HG02610 (cell line): Measurements from ENCODE around the gene TNRC6B.
A peak's percentile ranks its signal among the peaks of the same experiment; 100 is the strongest.

Source experiments
- ATAC-seq: cut with Tn5 transposase; IDR thresholded peaks from one replicate; pipeline ENCODE4 v1.9.1; 2021; ENCODE audit warnings: mild to moderate bottlenecking, moderate library complexity; ENCODE audit not compliant: unreplicated experiment

Gene TNRC6B

DNA sequence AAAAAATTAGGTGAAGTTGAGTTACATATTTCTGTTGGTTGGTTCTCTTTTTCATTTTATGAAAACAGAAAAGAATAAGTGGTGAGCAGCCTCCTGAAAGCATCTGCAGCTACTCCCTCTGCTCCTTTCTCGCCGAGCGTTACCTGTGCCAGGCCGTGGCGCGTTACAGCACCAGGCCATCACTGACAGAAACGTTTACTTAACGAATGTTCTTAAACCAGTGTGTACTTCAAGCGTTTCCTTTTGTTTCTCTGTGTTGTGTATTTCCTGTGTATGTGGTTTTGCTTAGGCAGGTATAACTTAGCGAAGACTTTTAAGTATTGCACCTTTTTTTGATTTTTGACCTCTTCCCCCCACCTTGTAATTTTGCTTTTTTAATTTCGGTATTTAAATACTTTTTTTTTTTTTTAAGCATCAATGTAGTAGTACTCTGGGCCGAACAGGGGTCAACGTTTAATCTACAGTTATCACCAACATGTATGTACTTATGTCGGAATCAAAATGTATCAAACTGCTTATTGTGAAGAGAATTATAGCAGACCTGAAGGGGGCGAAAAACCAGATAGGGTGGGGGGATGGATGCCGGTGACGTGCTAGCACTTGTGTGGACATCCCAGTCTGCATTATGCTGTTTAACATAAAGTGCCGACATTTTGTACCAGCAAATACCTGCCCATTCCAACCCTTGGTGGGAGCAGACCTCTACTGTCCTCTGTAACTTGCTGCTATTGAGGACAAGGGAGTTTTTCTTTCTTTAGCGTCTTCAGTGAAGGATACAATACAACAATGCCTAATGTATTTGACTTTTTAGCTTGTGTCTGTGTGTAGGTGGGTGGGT lies 147.0 kb downstream of the TNRC6B start:
- no peak for ATAC-seq

GRCh38 chr22:40325315-40325714 lies 147.6 kb downstream of the TNRC6B start:
- no peak for ATAC-seq

GRCh38 chr22:40326905-40327735 lies 149.4 kb downstream of the TNRC6B start:
- no peak for ATAC-seq

- no peak for ATAC-seq
Measured at GRCh38 chr22:40328546-40329456, 151.1 kb downstream of the TNRC6B start.

- no peak for ATAC-seq
Measured at GRCh38 chr22:40329466-40329865, 151.7 kb downstream of the TNRC6B start.

GRCh38 chr22:40330086-40330485 lies 152.4 kb downstream of the TNRC6B start:
- ATAC-seq: no peak

GRCh38 chr22:40330615-40331014 lies 152.9 kb downstream of the TNRC6B start:
- no peak for ATAC-seq

GRCh38 chr22:40331706-40332105 lies 154.0 kb downstream of the TNRC6B start:
- no peak for ATAC-seq

- no peak for ATAC-seq
Measured at GRCh38 chr22:40332319-40332781, 154.6 kb downstream of the TNRC6B start.

DNA sequence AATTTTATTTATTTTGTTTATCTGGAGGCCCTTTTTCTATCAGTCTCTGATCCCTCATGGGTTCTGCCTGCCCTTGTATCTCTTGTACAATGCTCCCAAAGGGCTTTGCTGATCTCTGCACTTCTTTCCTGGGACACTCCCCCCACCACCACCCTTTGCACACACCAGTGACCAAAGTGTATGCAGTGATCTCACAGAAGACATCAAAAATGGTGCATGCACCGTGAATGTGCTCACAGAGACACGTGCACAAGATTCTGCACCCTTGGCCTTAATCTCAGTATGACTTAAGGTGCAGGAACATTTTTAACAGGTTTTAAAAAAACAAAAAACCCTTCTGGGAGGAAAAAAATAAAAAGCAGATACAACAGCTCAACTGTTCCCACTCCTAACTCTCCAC lies 156.3 kb downstream of the TNRC6B start:
- ATAC-seq: no peak

DNA sequence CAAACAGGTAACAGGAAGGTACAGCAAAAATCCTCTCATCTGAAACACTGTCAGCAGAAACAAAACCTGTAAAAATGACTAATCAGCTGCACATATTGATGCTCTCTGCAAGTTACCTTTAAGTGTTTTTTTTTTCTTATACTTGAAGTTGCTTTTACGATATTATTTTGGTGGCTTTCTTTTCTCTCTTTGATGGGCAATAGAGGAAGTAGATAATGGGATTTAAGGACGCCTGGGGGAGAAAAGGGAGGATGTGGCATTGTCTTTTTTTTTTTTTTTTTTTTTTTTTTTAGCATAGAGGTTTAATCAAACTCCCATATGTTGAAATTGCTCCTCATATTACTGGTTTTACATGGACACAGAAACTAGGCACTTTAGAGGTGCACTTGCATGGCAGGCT lies 157.2 kb downstream of the TNRC6B start:
- ATAC-seq: no peak

DNA sequence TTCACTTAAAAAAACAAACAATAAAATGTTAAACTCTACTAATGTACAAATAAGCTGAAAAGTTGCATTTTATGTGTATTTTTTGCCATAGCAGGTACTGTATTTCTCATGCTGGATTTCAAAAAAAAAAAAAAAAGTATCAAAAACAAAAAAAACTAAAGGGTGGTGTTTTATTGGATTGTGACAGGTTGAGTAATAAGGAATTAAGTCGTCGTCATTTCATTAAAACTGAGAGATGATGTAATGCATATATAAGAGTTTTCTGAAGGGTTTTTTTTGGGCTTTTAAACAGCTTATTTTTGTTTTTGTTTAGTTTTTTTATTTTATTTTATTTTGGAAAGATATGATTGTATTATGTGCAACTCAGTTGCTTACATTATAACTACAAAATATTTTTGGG lies 157.6 kb downstream of the TNRC6B start:
- no peak for ATAC-seq

DNA sequence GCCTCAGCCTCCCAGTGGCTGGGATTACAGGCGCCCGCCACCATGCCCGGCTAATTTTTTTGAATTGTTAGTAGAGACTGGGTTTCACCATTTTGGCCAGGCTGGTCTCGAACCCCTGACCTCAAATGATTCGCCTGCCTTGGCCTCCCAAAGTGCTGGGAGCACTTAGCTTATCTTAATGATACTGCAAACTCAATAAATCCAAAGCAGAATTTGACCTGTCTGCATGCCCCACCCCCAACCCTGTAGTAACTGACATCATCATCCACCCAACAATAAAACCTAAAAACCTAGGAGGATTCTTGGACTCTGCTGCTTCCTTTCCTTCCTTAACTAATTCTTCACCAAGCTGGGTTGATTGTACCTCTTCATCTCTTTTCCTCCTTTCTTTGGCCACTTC lies 162.3 kb downstream of the TNRC6B start:
- no peak for ATAC-seq

DNA sequence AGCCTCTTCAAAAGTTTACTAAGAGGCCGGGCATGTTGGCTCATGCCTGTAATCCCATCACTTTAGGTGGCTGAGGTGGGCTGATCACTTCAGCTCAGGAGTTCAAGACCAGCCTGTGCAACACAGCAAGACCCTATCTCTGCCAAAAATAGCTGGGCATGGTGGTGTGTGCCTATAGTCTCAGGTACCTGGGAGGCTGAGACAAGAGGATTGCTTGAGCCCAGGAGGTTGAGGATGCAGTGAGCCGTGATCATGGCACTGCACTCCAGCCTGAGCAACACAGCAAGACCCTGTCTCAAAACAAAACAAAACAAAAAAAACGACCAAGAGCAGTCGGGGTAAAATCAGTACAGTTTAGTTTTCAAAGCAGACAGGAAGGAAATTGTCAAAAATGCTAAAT lies 163.9 kb downstream of the TNRC6B start:
- no peak for ATAC-seq

DNA sequence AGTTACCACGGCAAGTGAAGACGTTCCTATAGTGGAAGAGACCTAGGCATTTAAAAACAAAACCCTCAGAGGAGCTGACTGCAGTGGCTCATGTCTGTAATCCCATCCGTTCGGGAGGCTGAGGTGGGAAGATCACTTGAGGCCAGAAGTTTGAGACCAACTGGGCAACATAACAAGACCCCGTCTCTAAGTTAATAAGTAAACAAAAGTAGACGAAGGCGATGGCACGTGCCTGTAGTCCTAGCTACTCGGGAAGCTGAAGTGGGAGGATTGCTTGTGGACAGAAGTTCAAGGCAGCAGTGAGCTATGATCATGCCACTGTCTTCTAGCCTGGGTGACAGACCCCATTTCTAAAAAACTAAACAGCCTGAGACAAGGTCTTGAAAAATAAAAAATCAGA lies 164.8 kb downstream of the TNRC6B start:
- no peak for ATAC-seq

DNA sequence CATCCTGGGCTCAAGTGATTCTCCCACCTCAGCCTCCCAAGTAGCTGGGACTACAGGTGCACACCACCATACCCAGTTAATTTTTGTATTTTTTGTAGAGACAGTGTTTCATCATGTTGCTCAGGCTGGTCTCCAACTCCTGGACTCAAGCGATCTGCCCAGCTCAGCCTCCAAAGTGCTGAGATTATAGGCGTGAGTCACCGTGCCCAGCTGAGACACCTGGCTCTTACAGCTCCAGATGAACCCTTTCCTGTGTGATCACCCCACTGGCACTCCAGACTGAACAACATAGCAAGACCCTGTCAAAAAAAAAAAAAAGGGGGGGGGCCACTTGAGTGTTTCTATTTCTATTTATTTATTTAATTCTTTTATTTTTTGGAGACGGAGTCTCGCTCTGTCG lies 167.5 kb downstream of the TNRC6B start:
- no peak for ATAC-seq

DNA sequence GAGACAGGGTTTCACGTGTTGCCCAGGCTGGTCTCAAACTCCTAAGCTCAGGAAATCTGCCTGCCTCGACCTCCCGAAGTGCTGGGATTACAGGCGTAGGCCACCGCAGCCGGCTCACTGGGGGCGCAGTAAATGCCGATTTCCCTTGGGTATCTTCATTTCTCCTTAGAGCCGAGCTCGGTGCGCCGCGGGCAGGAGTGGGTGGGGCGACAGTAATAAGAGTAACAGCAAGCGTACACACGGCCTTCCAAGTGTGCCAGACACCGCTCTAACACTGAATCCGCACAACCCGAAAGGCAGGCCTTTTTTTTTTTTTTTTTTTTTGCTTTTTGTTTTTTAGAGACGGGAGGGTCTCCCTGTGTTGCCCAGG lies 168.1 kb downstream of the TNRC6B start:
- peak; percentile 18 for ATAC-seq

DNA sequence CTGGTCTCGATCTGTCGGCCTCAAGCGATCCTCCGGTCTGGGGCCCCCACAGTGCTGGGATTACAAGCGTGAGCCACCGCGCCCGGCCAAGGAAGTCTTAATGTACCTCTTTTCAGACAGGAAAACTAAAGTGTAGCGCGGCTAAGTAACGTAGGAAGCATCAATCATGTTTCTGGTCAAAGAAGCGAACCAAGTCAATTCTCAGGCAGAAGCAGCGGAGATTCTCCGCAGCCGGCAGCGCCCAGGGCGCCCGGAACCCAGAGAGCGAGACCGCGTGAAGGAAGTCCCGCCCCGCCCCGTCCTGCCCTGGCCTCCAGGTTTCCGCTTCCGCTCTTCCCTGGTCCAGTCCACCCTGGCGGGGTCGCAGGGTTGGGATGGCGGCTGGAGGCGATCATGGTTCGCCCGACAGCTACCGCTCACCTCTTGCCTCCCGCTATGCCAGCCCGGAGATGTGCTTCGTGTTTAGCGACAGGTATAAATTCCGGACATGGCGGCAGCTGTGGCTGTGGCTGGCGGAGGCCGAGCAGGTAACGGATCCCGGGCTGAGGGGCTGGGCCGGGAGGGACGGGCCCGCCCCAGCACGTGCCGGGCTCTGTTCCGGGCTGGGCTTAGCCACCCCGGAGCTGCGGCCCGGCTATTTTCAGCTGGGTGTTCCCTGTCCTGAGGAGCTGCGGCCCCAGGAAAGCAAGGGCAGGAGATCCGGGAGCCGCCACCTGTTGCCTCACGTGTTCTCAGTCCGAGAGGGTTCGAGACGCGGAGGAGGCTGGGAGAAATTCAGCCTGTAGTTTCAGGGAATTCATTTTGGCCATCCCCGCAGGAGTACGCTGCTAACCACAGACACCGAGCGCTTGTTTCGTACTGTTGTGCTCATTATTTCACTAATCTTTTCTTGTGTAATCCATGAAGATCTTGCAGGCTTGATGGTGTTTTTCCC lies 168.7 kb downstream of the TNRC6B start, which contains the start of gene ADSL:
TSS of gene ADSL (plus strand) at position 316 of the 934 bp plus-strand sequence. CDS start at position 375, 59 bp downstream.
- peak; percentile 84 for ATAC-seq

DNA sequence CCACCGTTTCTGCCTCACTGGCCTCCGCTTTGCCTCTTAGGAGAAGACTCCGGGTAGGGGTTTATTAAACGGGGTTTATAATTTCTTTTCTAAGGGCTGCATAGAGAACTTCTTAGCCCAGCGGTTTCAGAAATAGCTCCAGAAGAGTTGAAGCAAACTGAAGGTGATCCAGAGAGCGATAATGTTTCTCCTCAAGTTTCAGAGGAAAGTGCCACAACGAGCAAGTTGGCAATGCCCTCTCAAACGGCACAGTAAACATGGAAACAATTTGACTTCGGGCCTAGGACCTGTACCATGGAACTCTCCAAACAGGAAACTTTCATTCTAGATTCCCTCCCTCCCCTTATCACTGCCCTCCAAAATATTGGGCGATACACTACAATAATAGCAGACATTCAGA lies 169.6 kb downstream of the TNRC6B start:
- no peak for ATAC-seq
